Measurements from ENCODE around the gene FBXL3.

Gene FBXL3

DNA sequence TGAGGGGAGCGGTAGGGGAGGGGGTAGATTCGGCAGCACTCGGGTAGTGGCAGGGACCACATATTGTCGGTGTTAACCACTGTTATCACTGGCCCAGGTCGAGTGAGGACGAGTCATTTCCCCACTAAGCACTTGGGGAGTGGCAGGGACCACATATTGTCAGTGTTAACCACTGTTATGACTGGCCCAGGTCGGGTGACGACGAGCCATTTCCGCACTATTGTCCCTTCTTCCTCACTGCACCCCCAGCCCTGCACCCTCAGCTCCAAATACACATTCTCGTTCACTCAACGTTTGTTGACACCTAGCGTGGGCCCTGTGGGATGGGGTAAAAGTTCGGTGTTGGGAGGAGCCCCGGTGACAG, 35.5 kb downstream of the FBXL3 start:
- Histone ChIP-seq H3K4me3 (ENCODE audit: low read length) (peak overlapping the region; percentile 87), H3K27ac (ENCODE audit: low read length) (peak overlapping the region; percentile 79; the same call in 1 of the 2 replicates), H4K20me1 (ENCODE audit: insufficient read depth, low read length) (no peaks in the 10 kb centered on the region), H3K4me2 (ENCODE audit: low read depth, low read length) (peak overlapping the region; percentile 74), H3K9me2 (replicated peaks; ENCODE audit: insufficient read depth, low read length) (no peaks in the 10 kb centered on the region), H3K9ac (ENCODE audit: low read length) (peak overlapping the region; percentile 82; the same call in 1 of the 2 replicates), H3K4me1 (ENCODE audit: low read length) (0 out of 2 replicates have a peak, but pooled peaks cover 4% of the 10 kb centered on the region), H2AFZ (ENCODE audit: low read length) (peak overlapping the region; percentile 94), H3K27me3 (replicated peaks; ENCODE audit: insufficient read depth, low read length) (no peaks in the 10 kb centered on the region), H3K9me3 (replicated peaks; ENCODE audit: insufficient read depth, low read length) (no peaks in the 10 kb centered on the region), H3K79me2 (ENCODE audit: low read length) (peaks cover 16% of the 10 kb centered on the region; the same call in 1 of the 2 replicates), H3K36me3 (replicated peaks; ENCODE audit: insufficient read depth, low read length) (no peaks in the 10 kb centered on the region), H3F3A (ENCODE audit: insufficient read depth, low read length) (peaks cover 8% of the 10 kb centered on the region; the same call in 1 of the 2 replicates)
- no peak for TF ChIP-seq EZH2phosphoT487 (IDR thresholded peaks at IDR 0.05; ENCODE audit: low read length)
- TF ChIP-seq, protein P1, sequence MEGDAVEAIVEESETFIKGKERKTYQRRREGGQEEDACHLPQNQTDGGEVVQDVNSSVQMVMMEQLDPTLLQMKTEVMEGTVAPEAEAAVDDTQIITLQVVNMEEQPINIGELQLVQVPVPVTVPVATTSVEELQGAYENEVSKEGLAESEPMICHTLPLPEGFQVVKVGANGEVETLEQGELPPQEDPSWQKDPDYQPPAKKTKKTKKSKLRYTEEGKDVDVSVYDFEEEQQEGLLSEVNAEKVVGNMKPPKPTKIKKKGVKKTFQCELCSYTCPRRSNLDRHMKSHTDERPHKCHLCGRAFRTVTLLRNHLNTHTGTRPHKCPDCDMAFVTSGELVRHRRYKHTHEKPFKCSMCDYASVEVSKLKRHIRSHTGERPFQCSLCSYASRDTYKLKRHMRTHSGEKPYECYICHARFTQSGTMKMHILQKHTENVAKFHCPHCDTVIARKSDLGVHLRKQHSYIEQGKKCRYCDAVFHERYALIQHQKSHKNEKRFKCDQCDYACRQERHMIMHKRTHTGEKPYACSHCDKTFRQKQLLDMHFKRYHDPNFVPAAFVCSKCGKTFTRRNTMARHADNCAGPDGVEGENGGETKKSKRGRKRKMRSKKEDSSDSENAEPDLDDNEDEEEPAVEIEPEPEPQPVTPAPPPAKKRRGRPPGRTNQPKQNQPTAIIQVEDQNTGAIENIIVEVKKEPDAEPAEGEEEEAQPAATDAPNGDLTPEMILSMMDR (IDR thresholded peaks at IDR 0.05; ENCODE audit: low read length): no peak
- no peak for TF ChIP-seq EZH2 (optimal IDR thresholded peaks at IDR 0.05; ENCODE audit: low read depth, low read length)
- DNase-seq: no peak

DNA sequence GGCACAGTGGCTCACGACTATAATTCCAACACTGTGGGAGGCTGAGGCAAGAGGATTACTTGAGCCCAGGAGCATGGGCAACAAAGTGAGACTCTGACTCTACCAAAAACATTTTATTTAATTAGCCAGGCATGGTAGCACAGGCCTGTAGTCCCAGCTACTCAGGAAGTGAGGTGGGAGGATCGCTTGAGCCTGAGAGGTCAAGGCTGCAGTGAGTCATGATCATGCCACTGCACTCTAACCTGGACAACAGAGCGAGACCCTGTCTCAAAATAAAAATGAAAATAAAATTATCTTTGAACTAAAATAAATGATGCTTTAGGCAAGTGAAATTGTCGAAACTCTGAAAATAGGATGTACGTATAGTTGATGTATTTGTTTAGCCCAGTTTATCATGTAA, 43.3 kb downstream of the FBXL3 start:
- no peak overlapping the region for H3K4me2 ChIP-seq (ENCODE audit: low read depth, low read length)
- no peaks in the 10 kb centered on the region for H3F3A ChIP-seq (ENCODE audit: insufficient read depth, low read length)
- no peak overlapping the region for H3K9ac ChIP-seq (ENCODE audit: low read length)
- H3K79me2 ChIP-seq (ENCODE audit: low read length): no peaks in the 10 kb centered on the region
- H3K4me1 ChIP-seq (ENCODE audit: low read length): no peaks in the 10 kb centered on the region
- no peaks in the 10 kb centered on the region for H3K9me2 ChIP-seq (replicated peaks; ENCODE audit: insufficient read depth, low read length)
- H3K27ac ChIP-seq (ENCODE audit: low read length): no peak overlapping the region
- H3K36me3 ChIP-seq (replicated peaks; ENCODE audit: insufficient read depth, low read length): no peaks in the 10 kb centered on the region
- H3K4me3 ChIP-seq (ENCODE audit: low read length): no peak overlapping the region
- no peak for TF ChIP-seq EZH2phosphoT487 (IDR thresholded peaks at IDR 0.05; ENCODE audit: low read length)
- TF ChIP-seq, protein P1 (IDR thresholded peaks at IDR 0.05; ENCODE audit: low read length): no peak
- TF ChIP-seq EZH2 (optimal IDR thresholded peaks at IDR 0.05; ENCODE audit: low read depth, low read length): no peak
- H3K9me3 ChIP-seq (replicated peaks; ENCODE audit: insufficient read depth, low read length): no peaks in the 10 kb centered on the region
- no peaks in the 10 kb centered on the region for H4K20me1 ChIP-seq (ENCODE audit: insufficient read depth, low read length)
- no peak for DNase-seq
- no peak overlapping the region for H2AFZ ChIP-seq (ENCODE audit: low read length)
- H3K27me3 ChIP-seq (replicated peaks; ENCODE audit: insufficient read depth, low read length): no peaks in the 10 kb centered on the region

DNA sequence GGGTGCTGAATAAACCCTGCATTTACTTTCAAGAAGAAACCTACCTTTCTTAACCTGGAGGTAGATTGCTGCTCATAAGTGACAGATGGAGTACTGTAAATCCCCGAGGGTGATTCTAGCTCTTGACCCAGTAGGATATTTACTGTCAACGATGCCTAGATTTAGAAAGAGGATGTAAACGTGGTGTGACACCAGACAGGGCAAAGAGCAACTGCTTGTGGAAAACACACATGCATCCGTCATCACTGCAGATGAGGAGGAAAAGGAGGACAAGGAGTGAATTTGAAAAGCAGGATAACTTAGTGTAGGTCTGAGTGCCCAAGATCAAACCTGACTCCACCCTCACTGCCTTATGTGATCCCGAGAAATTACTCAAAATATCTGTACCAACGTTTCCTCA, 44.9 kb downstream of the FBXL3 start:
- H3K79me2 ChIP-seq (ENCODE audit: low read length): no peaks in the 10 kb centered on the region
- DNase-seq: no peak
- no peak overlapping the region for H3K27ac ChIP-seq (ENCODE audit: low read length)
- no peak overlapping the region for H2AFZ ChIP-seq (ENCODE audit: low read length)
- H4K20me1 ChIP-seq (ENCODE audit: insufficient read depth, low read length): no peaks in the 10 kb centered on the region
- TF ChIP-seq EZH2 (optimal IDR thresholded peaks at IDR 0.05; ENCODE audit: low read depth, low read length): no peak
- no peak overlapping the region for H3K9ac ChIP-seq (ENCODE audit: low read length)
- H3K4me1 ChIP-seq (ENCODE audit: low read length): no peaks in the 10 kb centered on the region
- H3K9me3 ChIP-seq (replicated peaks; ENCODE audit: insufficient read depth, low read length): no peaks in the 10 kb centered on the region
- no peaks in the 10 kb centered on the region for H3K9me2 ChIP-seq (replicated peaks; ENCODE audit: insufficient read depth, low read length)
- no peak overlapping the region for H3K4me3 ChIP-seq (ENCODE audit: low read length)
- no peaks in the 10 kb centered on the region for H3K36me3 ChIP-seq (replicated peaks; ENCODE audit: insufficient read depth, low read length)
- H3K27me3 ChIP-seq (replicated peaks; ENCODE audit: insufficient read depth, low read length): no peaks in the 10 kb centered on the region
- no peak overlapping the region for H3K4me2 ChIP-seq (ENCODE audit: low read depth, low read length)
- H3F3A ChIP-seq (ENCODE audit: insufficient read depth, low read length): no peaks in the 10 kb centered on the region

DNA sequence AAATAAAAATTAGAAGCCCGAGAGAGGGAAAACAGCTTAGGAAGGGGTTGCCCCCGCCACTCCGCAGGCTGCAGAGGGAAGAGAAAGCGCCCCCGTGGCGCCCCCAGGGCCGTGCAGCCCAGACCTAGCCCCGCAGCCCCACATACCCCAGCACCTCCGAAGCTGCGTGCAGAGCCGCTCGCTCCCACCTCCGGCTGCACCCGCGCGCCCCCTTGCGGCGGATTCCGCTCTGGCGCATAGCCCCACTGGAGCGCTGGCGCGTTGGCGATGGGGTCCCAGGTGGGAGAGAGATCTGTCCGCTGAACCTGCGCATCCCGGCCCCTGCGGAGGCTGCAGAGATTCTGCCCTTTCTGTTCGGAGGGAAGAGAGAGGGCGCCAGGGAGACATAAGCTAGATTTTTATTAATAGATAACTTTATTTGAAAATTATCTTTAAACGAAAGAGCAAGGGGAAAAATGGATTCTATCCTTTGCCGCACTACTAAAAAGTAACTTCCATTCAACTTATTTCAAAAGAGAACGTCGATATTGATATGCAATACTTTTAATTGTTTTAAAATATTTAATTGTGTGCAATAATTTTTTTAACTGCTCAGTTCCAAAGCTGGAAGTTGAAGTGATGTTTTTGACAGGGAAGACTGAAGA, 46.8 kb downstream of the FBXL3 start:
- Histone ChIP-seq H3K9me3 (replicated peaks; ENCODE audit: insufficient read depth, low read length) (no peaks in the 10 kb centered on the region), H3K9me2 (replicated peaks; ENCODE audit: insufficient read depth, low read length) (no peaks in the 10 kb centered on the region), H4K20me1 (ENCODE audit: insufficient read depth, low read length) (no peaks in the 10 kb centered on the region), H3K79me2 (ENCODE audit: low read length) (no peaks in the 10 kb centered on the region), H2AFZ (ENCODE audit: low read length) (peak overlapping the region; percentile 35), H3K4me2 (ENCODE audit: low read depth, low read length) (peak overlapping the region; percentile 54), H3K9ac (ENCODE audit: low read length) (no peak overlapping the region), H3K36me3 (replicated peaks; ENCODE audit: insufficient read depth, low read length) (no peaks in the 10 kb centered on the region), H3K4me1 (ENCODE audit: low read length) (no peaks in the 10 kb centered on the region), H3K4me3 (ENCODE audit: low read length) (peak overlapping the region; percentile 38; the same call in 1 of the 2 replicates), H3K27me3 (replicated peaks; ENCODE audit: insufficient read depth, low read length) (no peaks in the 10 kb centered on the region), H3F3A (ENCODE audit: insufficient read depth, low read length) (no peaks in the 10 kb centered on the region), H3K27ac (ENCODE audit: low read length) (no peak overlapping the region)
- TF ChIP-seq, protein P1 (IDR thresholded peaks at IDR 0.05; ENCODE audit: low read length): peak; percentile 92
- TF ChIP-seq EZH2 (optimal IDR thresholded peaks at IDR 0.05; ENCODE audit: low read depth, low read length): no peak
- peak; percentile 71 for DNase-seq

All from MM.1S (cell line).